GM18909 (cell line): ENCODE measurements around the gene CRNKL1.

Experiments
- ATAC-seq: cut with Tn5 transposase; IDR thresholded peaks from one replicate; pipeline ENCODE4 v1.9.1; 2021; ENCODE audit warnings: mild to moderate bottlenecking; ENCODE audit not compliant: unreplicated experiment, poor library complexity

The CRNKL1 gene

GRCh38 chr20:20063941-20064702 lies 11.9 kb upstream of the CRNKL1 start:
- ATAC-seq: no peak

GRCh38 chr20:20060234-20060998 lies 8.2 kb upstream of the CRNKL1 start:
- ATAC-seq: no peak

- ATAC-seq: peak; percentile 3
These were observed 546 bp downstream of the CRNKL1 start for GRCh38 chr20:20051767-20052073.

- no peak for ATAC-seq
These were observed 12.4 kb downstream of the CRNKL1 start for GRCh38 chr20:20039752-20040387.

- ATAC-seq: no peak
These were observed 13.7 kb downstream of the CRNKL1 start for GRCh38 chr20:20038586-20038985.

- ATAC-seq: no peak
These were observed 14.3 kb downstream of the CRNKL1 start for GRCh38 chr20:20037960-20038359.

- ATAC-seq: no peak
These were observed 15.5 kb downstream of the CRNKL1 start for GRCh38 chr20:20036756-20037155.

GRCh38 chr20:20034486-20034885 lies 17.8 kb downstream of the CRNKL1 start:
- no peak for ATAC-seq

GRCh38 chr20:20031790-20032189 lies 20.5 kb downstream of the CRNKL1 start:
- no peak for ATAC-seq

GRCh38 chr20:20027284-20027683 lies 25.0 kb downstream of the CRNKL1 start:
- ATAC-seq: no peak

GRCh38 chr20:20024942-20025341 lies 27.3 kb downstream of the CRNKL1 start:
- ATAC-seq: no peak

GRCh38 chr20:20023395-20023794 lies 28.9 kb downstream of the CRNKL1 start:
- no peak for ATAC-seq

GRCh38 chr20:20022498-20022897 lies 29.8 kb downstream of the CRNKL1 start:
- ATAC-seq: peak; percentile 74

GRCh38 chr20:20021835-20022234 lies 30.4 kb downstream of the CRNKL1 start:
- ATAC-seq: no peak

GRCh38 chr20:20020908-20021307 lies 31.4 kb downstream of the CRNKL1 start:
- ATAC-seq: no peak

- no peak for ATAC-seq
These were observed 33.1 kb downstream of the CRNKL1 start for GRCh38 chr20:20019123-20019522.

- ATAC-seq: no peak
These were observed 33.9 kb downstream of the CRNKL1 start for GRCh38 chr20:20018366-20018765.

- peak; percentile 10 for ATAC-seq
These were observed 34.5 kb downstream of the CRNKL1 start for GRCh38 chr20:20017844-20018185.

GRCh38 chr20:20017001-20017843 lies 35.0 kb downstream of the CRNKL1 start, which contains the start of gene NAA20:
Gene NAA20, plus strand, starts transcription at chr20:20017362. Its CDS starts 35 bp downstream, at chr20:20017397.
- ATAC-seq: peak; percentile 99

GRCh38 chr20:20014659-20015058 lies 37.6 kb downstream of the CRNKL1 start:
- ATAC-seq: no peak
